KMS-11 (cell line): ENCODE measurements around the gene DERL2.

Source experiments
- H2AFZ ChIP-seq: fragments of 200-600 bp; sonication (generic); 2 replicates; pipeline ENCODE4 v1.6.1; 2016; ENCODE audit warnings: antibody characterized with exemption, mixed run types, low read depth
- H3K27ac ChIP-seq: fragments of 200-600 bp; sonication (generic); 2 replicates; pipeline ENCODE4 v1.6.1; 2016; ENCODE audit warnings: mild to moderate bottlenecking, mixed run types
- H3K27me3 ChIP-seq: fragments of 200-600 bp; sonication (generic); 2 replicates; pipeline ENCODE4 v1.6.1; 2017; ENCODE audit warnings: mild to moderate bottlenecking, low read depth, mixed run types, moderate library complexity; ENCODE audit not compliant: insufficient read depth
- H3K36me3 ChIP-seq: fragments of 200-600 bp; sonication (generic); 2 replicates; pipeline ENCODE4 v1.6.1; 2017; ENCODE audit warnings: mild to moderate bottlenecking, mixed run types; ENCODE audit not compliant: insufficient read depth
- H3K4me1 ChIP-seq: fragments of 200-600 bp; sonication (generic); 2 replicates; pipeline ENCODE4 v1.6.1; 2016; ENCODE audit warnings: mild to moderate bottlenecking, low read depth, mixed run types; ENCODE audit not compliant: poor library complexity, severe bottlenecking
- H3K4me2 ChIP-seq: fragments of 200-600 bp; sonication (generic); 2 replicates; pipeline ENCODE4 v1.7.0; 2016; ENCODE audit warnings: mild to moderate bottlenecking, mixed run types
- H3K4me3 ChIP-seq: fragments of 200-600 bp; sonication (generic); IDR thresholded peaks from 2 replicates; pipeline ENCODE4 v1.6.1; 2017; ENCODE audit warnings: low read depth, low read length, mixed read lengths; ENCODE audit not compliant: insufficient read depth
- H3K79me2 ChIP-seq: fragments of 200-600 bp; sonication (generic); 2 replicates; pipeline ENCODE4 v1.6.1; 2016; ENCODE audit warnings: low read depth, mixed run types; ENCODE audit not compliant: insufficient read depth
- H3K9ac ChIP-seq: fragments of 200-600 bp; sonication (generic); 2 replicates; pipeline ENCODE4 v1.6.1; 2016; ENCODE audit warnings: mild to moderate bottlenecking, mixed run types
- H4K20me1 ChIP-seq: fragments of 200-600 bp; sonication (generic); 2 replicates; pipeline ENCODE4 v1.6.1; 2016; ENCODE audit warnings: mild to moderate bottlenecking, mixed run types; ENCODE audit not compliant: insufficient read depth
- CTCF ChIP-seq: fragments of 200-600 bp; sonication (generic); conservative IDR thresholded peaks from 2 replicates; pipeline ENCODE4 v1.6.1; 2017; ENCODE audit warnings: low read depth, mild to moderate bottlenecking, antibody characterized with exemption, low read length, moderate library complexity, mixed read lengths

The DERL2 gene

GRCh38 chr17:5485270-5486205, at the start of gene DERL2:
TSS of gene DERL2 (minus strand) at chr17:5486178. CDS start at chr17:5486161, 17 bp downstream.
- Histone ChIP-seq H3K79me2 (peaks cover 7% of the 10 kb centered on the region; the same call in 1 of the 2 replicates), H3K36me3 (no peaks in the 10 kb centered on the region)
- TF ChIP-seq CTCF, result no peak

DNA sequence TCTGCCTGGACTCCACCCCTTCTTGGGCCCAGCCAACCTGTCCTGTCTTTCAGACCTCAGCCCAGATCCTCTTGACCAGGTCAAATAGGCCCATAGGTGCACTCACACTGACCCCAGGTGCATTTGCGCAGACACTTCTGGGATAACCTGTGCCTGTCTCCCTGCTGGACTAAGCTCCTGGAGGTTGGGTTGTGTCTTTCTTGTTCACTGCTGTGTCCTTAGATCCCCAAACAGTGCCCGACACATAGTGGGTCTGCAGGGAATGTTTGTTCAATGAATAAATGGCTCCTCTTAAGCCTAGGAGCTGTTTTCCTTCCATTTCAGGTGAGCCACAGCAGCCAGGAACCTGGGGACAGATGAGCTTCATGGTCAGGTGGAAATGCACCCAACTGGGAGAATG, 49.5 kb upstream of the DERL2 start:
- no peak for TF ChIP-seq CTCF
- Histone ChIP-seq H3K4me3 (no peak overlapping the region), H2AFZ (no peak overlapping the region)

More at GRCh38 chr17:5485270-5486205, at the start of gene DERL2:
- no peak within 1 kb of the TSS for H2AFZ ChIP-seq
- no peaks in the 10 kb centered on the region for H4K20me1 ChIP-seq
- H3K4me1 ChIP-seq, result no peaks in the 10 kb centered on the region
- no peak within 1 kb of the TSS for H3K4me3 ChIP-seq
- peak within 1 kb of the TSS; percentile 88 for H3K27ac ChIP-seq
- no peaks in the 10 kb centered on the region for H3K27me3 ChIP-seq
- H3K4me2 ChIP-seq, result peak within 1 kb of the TSS; percentile 39; the same call in 1 of the 2 replicates
- H3K9ac ChIP-seq, result peak within 1 kb of the TSS; percentile 76; the same call in 1 of the 2 replicates

DNA sequence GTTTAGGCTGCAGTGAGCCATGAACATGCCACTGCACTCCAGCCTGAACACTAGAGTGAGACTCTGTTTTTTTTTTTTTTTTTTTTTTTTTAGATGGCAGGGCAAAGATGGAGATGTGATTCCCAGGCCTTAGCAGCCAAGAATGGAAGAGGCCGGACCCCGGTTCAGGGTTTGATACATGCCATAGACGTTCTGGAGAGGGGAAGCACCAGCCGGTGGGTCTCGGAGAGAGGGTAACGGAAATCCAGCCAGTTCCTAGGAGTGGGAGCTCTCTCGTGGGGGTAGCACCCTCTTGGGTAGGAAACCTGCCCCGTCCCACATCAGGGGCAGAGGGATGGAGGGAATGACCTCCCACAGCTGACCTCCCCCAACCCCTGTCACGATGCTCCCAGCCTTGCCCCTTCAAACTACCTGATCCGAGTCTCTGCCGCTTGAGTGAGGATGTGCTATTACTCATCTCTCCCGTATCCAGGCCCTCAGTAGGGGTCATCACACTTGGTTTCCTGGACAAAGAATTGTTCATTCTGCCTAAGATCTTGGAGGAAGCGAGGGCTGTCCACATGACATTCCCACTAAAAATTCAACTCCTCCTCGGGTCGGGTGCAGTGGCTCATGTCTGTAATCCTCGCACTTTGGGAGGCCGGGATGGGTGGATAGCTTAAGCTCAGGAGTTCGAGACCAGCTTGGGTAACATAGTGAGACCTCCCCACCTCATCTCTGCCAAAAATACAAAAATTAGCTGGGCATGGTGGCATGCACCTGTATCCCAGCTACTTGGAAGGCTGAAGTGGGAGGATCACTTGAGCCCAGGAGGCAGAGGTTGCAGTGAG, 47.7 kb upstream of the DERL2 start:
- Histone ChIP-seq H2AFZ (no peak overlapping the region), H3K79me2 (no peaks in the 10 kb centered on the region), H3K27me3 (no peaks in the 10 kb centered on the region), H3K9ac (no peak overlapping the region), H4K20me1 (no peaks in the 10 kb centered on the region), H3K4me3 (no peak overlapping the region), H3K4me2 (no peak overlapping the region), H3K4me1 (no peaks in the 10 kb centered on the region), H3K36me3 (no peaks in the 10 kb centered on the region), H3K27ac (no peak overlapping the region)
- TF ChIP-seq CTCF, result no peak

More for the DNA sequence above, 49.5 kb upstream of the DERL2 start:
- no peak overlapping the region for H3K27ac ChIP-seq
- no peaks in the 10 kb centered on the region for H4K20me1 ChIP-seq
- no peaks in the 10 kb centered on the region for H3K79me2 ChIP-seq
- no peak overlapping the region for H3K9ac ChIP-seq
- H3K4me2 ChIP-seq, result no peak overlapping the region
- H3K4me1 ChIP-seq, result no peaks in the 10 kb centered on the region
- no peaks in the 10 kb centered on the region for H3K27me3 ChIP-seq
- H3K36me3 ChIP-seq, result no peaks in the 10 kb centered on the region

DNA sequence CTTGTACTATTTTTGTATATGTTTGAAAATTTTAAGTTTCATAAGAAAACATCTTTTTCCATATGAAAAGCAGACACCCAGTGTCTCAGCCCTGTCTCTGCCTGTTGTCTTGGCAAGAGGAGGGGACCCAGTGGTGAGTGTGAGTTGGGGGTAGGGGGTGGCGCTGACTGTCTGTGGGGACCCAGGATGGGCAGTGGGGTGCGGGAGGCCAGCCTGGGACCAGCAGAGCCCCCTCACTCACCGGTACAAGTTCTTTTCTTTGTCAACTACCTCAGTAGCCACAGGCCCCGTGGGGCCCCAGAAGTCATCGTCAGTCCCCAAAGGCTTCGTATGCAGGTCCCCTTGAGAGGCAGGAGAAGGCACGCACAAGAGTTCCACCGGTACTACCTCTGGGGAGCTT, 46.6 kb upstream of the DERL2 start:
- H4K20me1 ChIP-seq, result no peaks in the 10 kb centered on the region
- no peaks in the 10 kb centered on the region for H3K4me1 ChIP-seq
- H3K4me3 ChIP-seq, result no peak overlapping the region
- no peaks in the 10 kb centered on the region for H3K79me2 ChIP-seq
- H3K4me2 ChIP-seq, result no peak overlapping the region
- H3K9ac ChIP-seq, result no peak overlapping the region
- TF ChIP-seq CTCF, result no peak
- no peaks in the 10 kb centered on the region for H3K36me3 ChIP-seq
- H2AFZ ChIP-seq, result no peak overlapping the region
- H3K27ac ChIP-seq, result no peak overlapping the region
- no peaks in the 10 kb centered on the region for H3K27me3 ChIP-seq
